HK-2 (cell line): ENCODE results near the gene PAQR4.

Source experiments
- DNase-seq: peaks from one replicate; pipeline ENCODE4 v3.0.0-alpha.2; 2018; ENCODE audit not compliant: unreplicated experiment

The PAQR4 gene

GRCh38 chr16:2980227-2981176, 11.4 kb downstream of the PAQR4 start, which contains the start of gene PKMYT1:
TSS of gene PKMYT1 (minus strand) at chr16:2980446. CDS start at chr16:2979657, 789 bp downstream.
- DNase-seq = peak; percentile 86

GRCh38 chr16:2981177-2981898, 12.2 kb downstream of the PAQR4 start:
- DNase-seq = no peak

- DNase-seq = no peak
These were observed 12.7 kb downstream of the PAQR4 start for GRCh38 chr16:2981899-2982250.

GRCh38 chr16:2982402-2982801, 13.3 kb downstream of the PAQR4 start:
- DNase-seq = no peak

GRCh38 chr16:2983706-2984136, 14.6 kb downstream of the PAQR4 start:
- DNase-seq = peak; percentile 88

- no peak for DNase-seq
These were observed 16.3 kb downstream of the PAQR4 start for GRCh38 chr16:2985462-2985861.

GRCh38 chr16:2985893-2986355, 16.8 kb downstream of the PAQR4 start:
- no peak for DNase-seq

GRCh38 chr16:2986623-2987188, 17.6 kb downstream of the PAQR4 start:
- DNase-seq = no peak

- no peak for DNase-seq
These were observed 18.1 kb downstream of the PAQR4 start for GRCh38 chr16:2987286-2987685.

- DNase-seq = no peak
These were observed 18.7 kb downstream of the PAQR4 start for GRCh38 chr16:2987833-2988232.

- no peak for DNase-seq
These were observed 19.5 kb downstream of the PAQR4 start for GRCh38 chr16:2988590-2989099.

GRCh38 chr16:2990891-2991290, 21.7 kb downstream of the PAQR4 start:
- no peak for DNase-seq

- no peak for DNase-seq
These were observed 22.6 kb downstream of the PAQR4 start for GRCh38 chr16:2991566-2992261.

- DNase-seq = no peak
These were observed 23.4 kb downstream of the PAQR4 start for GRCh38 chr16:2992383-2993081.

GRCh38 chr16:2996298-2996697, 27.1 kb downstream of the PAQR4 start:
- no peak for DNase-seq

GRCh38 chr16:2999929-3000328, 30.8 kb downstream of the PAQR4 start:
- no peak for DNase-seq

GRCh38 chr16:3000540-3000939, 31.4 kb downstream of the PAQR4 start:
- DNase-seq = no peak

GRCh38 chr16:3001316-3001715, 32.2 kb downstream of the PAQR4 start:
- no peak for DNase-seq

- DNase-seq = peak; percentile 97
These were observed 34.6 kb downstream of the PAQR4 start for GRCh38 chr16:3003582-3004270.

- DNase-seq = no peak
These were observed 35.2 kb downstream of the PAQR4 start for GRCh38 chr16:3004319-3004718.
